Measurements from ENCODE around the gene GNAZ.
"Not testable (repeated sequence)": the region's sequence is repeated elsewhere in the genome, so short reads cannot be mapped to it uniquely, and the experiment has no call there.

DNA sequence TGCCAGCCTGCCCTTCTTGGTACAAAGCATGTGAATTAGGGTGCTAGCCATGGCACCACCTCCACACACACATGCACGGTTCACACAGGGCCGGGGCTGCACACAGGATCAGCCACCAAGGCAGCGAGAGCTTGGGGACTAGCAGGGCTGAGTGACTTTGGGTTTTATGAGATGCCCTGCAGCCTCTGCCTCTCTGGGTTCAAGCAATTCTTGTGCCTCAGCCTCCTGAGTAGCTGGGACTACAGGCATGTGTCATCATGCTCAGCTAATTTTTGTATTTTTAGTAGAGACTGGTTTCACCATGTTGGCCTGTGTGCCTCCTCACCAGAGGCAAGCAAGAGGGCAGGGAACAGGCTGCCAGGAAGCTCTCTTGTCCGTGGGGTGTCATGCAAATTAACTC, 66.7 kb downstream of the GNAZ start:
- TF ChIP-seq EZH2 (IDR thresholded peaks at IDR 0.05; ENCODE audit: low read depth): not testable (repeated sequence)
- TF ChIP-seq, protein P1, sequence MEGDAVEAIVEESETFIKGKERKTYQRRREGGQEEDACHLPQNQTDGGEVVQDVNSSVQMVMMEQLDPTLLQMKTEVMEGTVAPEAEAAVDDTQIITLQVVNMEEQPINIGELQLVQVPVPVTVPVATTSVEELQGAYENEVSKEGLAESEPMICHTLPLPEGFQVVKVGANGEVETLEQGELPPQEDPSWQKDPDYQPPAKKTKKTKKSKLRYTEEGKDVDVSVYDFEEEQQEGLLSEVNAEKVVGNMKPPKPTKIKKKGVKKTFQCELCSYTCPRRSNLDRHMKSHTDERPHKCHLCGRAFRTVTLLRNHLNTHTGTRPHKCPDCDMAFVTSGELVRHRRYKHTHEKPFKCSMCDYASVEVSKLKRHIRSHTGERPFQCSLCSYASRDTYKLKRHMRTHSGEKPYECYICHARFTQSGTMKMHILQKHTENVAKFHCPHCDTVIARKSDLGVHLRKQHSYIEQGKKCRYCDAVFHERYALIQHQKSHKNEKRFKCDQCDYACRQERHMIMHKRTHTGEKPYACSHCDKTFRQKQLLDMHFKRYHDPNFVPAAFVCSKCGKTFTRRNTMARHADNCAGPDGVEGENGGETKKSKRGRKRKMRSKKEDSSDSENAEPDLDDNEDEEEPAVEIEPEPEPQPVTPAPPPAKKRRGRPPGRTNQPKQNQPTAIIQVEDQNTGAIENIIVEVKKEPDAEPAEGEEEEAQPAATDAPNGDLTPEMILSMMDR (conservative IDR thresholded peaks at IDR 0.05): not testable (repeated sequence)
